Left renal pelvis (tissue), 4 donors: ENCODE results near the gene PHOX2A. TPM values are rescaled to one million over a fixed set of nuclear protein-coding genes. Genes with fewer than 3 reads are reported as not detected.

Experiments
- DNase-seq, 4 donors: peaks; one replicate each; pipeline ENCODE4 v3.0.0-alpha.2; 2013; ENCODE audit warnings: low read depth in 4 of 4, low spot score in 3 of 4
- polyA plus RNA-seq, 4 donors: library from polyadenylated mRNA; unstranded; fragments of 120-200 nt; gene quantifications; one replicate each; pipeline ENCODE4 v1.2.1, GENCODE V29; 2013; ENCODE audit not compliant: insufficient read length in 4 of 4

Gene PHOX2A
- polyA plus RNA-seq, 4 donors, result 0.34 to 0.42 TPM; not detected in 2

- peak in 3 of 4 donors; percentile 40 to 46 (median 43) for DNase-seq
Observed at GRCh38 chr11:72189455-72190250, 54.3 kb downstream of the PHOX2A start.

Other genes with a start within 250 kb of the PHOX2A start
- 10 to 100 TPM in 1 of 4 donors, 1 to 10 TPM in 3; 6.7 to 13.6 (median 9.2) TPM for gene IL18BP, start 245.3 kb downstream of the PHOX2A start, polyA plus RNA-seq
- gene NUMA1, start 163.6 kb downstream of the PHOX2A start, polyA plus RNA-seq, result 100 to 1,000 TPM; 232 to 325 (median 266) TPM
- 10 to 100 TPM; 13.0 to 30.4 (median 23.9) TPM for gene LRRC51, start 163.3 kb downstream of the PHOX2A start, polyA plus RNA-seq
- gene LAMTOR1, start 140.9 kb downstream of the PHOX2A start, polyA plus RNA-seq, result 100 to 1,000 TPM in 2 of 4 donors, 10 to 100 TPM in 2; 95.8 to 125 (median 104) TPM
- not detected for gene TOMT, start 138.3 kb downstream of the PHOX2A start, polyA plus RNA-seq
- gene ANAPC15, start 131.5 kb downstream of the PHOX2A start, polyA plus RNA-seq, result 10 to 100 TPM; 30.0 to 53.0 (median 47.6) TPM
- gene FOLR3, start 108.5 kb downstream of the PHOX2A start, polyA plus RNA-seq, result 1 to 10 TPM in 3 of 4 donors, not detected in 1; 1.6 to 2.7 (median 2.2) TPM
- 10 to 100 TPM; 11.1 to 54.9 (median 43.2) TPM for gene FOLR1, start 52.0 kb downstream of the PHOX2A start, polyA plus RNA-seq
- 10 to 100 TPM; 10.4 to 44.4 (median 12.1) TPM for gene FOLR2, start 27.4 kb downstream of the PHOX2A start, polyA plus RNA-seq
- 100 to 1,000 TPM; 122 to 185 (median 163) TPM for gene INPPL1, start 19.4 kb downstream of the PHOX2A start, polyA plus RNA-seq
- 10 to 100 TPM in 3 of 4 donors, 1 to 10 TPM in 1; 6.7 to 14.5 (median 13.7) TPM for gene CLPB, start 190.4 kb upstream of the PHOX2A start, polyA plus RNA-seq